C4-2B (cell line): ENCODE results near the gene BTG2.

Experiments used
- H3K27ac ChIP-seq: fragments of 450-650 bp; 2 replicates; pipeline ENCODE4 v1.5.1; 2017
- ZFX ChIP-seq: fragments of 450-650 bp; IDR thresholded peaks from 2 replicates; pipeline ENCODE4 v1.6.1; 2017
- TF ChIP-seq, protein P1 (sequence below): fragments of 450-650 bp; conservative IDR thresholded peaks from 2 replicates; pipeline ENCODE4 v1.5.1; 2017; ENCODE audit warnings: mild to moderate bottlenecking

The BTG2 gene

DNA sequence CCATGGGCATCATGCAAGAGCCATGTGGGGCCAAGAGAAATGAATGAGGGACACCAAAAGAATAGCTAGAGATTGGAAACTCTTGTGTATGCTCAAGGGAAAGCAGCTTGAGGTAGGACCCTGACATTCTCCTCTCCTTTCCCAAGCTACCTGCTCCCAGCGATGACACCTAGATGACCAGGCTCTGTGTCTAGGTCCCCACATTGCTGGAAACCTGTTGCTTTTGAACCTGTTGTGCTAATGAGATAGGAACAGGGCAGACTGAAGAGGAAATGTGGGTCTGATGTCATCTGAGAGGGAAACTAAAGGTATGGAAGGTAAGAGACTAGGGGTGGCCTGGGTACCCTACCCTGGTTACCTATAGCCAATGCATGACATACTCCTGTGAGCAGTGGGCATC, 43.8 kb downstream of the BTG2 start:
- TF ChIP-seq ZFX = no peak
- TF ChIP-seq, protein P1, sequence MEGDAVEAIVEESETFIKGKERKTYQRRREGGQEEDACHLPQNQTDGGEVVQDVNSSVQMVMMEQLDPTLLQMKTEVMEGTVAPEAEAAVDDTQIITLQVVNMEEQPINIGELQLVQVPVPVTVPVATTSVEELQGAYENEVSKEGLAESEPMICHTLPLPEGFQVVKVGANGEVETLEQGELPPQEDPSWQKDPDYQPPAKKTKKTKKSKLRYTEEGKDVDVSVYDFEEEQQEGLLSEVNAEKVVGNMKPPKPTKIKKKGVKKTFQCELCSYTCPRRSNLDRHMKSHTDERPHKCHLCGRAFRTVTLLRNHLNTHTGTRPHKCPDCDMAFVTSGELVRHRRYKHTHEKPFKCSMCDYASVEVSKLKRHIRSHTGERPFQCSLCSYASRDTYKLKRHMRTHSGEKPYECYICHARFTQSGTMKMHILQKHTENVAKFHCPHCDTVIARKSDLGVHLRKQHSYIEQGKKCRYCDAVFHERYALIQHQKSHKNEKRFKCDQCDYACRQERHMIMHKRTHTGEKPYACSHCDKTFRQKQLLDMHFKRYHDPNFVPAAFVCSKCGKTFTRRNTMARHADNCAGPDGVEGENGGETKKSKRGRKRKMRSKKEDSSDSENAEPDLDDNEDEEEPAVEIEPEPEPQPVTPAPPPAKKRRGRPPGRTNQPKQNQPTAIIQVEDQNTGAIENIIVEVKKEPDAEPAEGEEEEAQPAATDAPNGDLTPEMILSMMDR = no peak
- H3K27ac ChIP-seq = no peak overlapping the region

DNA sequence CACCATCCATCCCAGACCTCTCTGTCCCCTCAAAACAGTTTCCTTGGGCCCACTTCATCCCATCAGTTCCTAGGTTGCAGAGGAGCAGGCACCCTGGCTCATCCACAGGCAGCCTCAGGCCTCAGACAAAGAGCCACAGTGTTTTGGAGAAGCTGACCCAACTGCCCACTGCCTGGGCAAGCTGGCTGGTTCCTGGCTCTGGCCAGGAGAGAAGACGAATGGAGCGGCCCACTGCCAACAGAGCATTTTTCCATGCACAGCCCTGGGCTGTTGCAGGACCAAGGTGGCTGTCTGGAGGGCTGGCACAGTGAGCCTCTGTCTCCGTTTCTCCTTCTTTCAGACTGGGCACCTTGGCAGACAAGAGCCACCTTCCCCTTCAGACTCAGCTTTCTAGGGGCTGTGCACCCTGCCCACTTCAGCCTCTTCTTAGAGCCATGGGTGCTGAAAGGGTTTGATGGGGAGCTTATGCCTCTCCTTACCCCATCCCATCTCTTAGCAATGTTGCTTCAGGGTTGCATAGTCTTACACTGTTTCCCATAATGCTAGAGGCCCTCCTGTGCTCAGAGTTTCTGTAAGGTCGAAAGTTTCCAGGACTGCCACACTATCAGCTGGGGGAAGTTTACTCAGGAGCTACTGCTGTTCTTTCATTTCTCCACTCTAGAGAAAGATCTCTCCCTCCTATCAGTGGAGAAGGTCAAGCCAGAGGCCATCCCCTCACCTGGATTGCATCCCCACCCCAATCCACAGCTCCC, 44.6 kb downstream of the BTG2 start:
- TF ChIP-seq ZFX = no peak
- TF ChIP-seq, protein P1 = no peak
- no peak overlapping the region for H3K27ac ChIP-seq

DNA sequence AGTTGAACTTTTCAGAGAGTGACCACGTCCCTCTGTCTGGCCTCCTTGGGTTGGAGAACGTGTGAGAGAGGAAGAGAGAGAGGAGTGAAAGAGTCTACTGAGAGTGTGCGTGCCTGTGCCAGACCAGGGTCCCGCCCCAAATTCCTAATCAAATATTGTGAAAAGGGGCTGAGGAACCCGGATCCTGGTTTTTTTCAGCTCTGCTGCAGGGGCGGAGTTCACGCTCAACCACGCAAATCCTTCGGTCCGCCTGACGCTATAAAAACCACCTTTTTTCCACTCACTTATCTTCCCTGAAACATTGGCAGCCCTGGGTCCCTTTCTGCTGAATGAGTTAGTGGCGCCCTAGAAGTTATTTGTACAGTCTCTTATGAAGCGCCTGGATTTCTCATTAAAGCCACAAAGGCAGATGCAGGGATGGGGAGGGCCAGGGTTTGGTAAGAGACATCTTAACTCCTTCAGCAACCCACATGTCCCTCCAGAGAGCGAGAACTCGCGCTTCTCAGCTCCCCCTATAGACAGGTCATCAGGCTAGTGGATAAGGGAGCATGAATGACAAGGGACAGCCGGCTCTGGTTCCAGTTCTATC, 45.8 kb downstream of the BTG2 start, which contains the start of gene FMOD:
FMOD (minus strand) TSS at position 86 of the 589 bp plus-strand sequence. CDS start 2,852 bp downstream, outside the sequence.
- no peak within 1 kb of the TSS for H3K27ac ChIP-seq
- TF ChIP-seq ZFX = no peak
- TF ChIP-seq, protein P1 = no peak

DNA sequence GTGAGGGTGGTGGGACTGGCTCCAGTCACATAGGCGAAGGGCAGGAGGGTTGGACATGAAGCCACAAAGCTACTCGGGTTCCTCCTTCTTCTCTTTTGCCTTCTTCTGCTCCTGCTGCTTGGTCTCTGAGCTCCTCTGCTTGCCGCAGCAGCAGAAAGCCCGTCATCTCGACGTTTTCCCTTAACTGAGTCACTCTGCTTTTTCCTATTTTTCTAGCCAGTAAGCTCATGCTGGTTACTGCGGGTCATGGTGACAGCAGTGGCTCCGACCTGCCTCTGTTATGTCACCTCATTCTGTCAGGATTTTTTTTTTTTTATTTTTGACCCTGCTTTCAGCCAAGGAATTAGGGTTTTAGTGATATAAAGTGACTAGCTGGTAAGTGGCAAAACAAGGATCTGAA, 48.2 kb downstream of the BTG2 start:
- no peak for TF ChIP-seq ZFX
- TF ChIP-seq, protein P1 = no peak
- no peak overlapping the region for H3K27ac ChIP-seq

DNA sequence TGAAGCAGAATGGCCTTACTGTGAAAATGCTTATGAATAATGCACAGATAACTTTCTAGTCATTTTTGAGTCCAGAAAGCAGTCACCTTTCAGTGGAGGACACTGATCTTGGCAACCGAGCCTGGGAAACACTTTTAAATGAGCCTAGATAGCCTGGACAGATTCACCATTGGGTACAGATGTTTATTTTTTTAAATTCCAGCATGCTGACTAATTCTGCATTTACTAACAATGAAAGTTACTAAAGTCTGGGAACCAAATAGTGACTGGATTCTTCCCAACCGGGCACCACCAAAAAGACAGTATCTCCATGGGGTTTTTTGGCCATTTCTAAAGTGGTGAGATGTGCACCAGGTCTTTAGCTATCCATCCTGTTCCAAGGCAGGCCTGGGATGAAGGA, 48.9 kb downstream of the BTG2 start:
- TF ChIP-seq ZFX = no peak
- TF ChIP-seq, protein P1 = no peak
- no peak overlapping the region for H3K27ac ChIP-seq

DNA sequence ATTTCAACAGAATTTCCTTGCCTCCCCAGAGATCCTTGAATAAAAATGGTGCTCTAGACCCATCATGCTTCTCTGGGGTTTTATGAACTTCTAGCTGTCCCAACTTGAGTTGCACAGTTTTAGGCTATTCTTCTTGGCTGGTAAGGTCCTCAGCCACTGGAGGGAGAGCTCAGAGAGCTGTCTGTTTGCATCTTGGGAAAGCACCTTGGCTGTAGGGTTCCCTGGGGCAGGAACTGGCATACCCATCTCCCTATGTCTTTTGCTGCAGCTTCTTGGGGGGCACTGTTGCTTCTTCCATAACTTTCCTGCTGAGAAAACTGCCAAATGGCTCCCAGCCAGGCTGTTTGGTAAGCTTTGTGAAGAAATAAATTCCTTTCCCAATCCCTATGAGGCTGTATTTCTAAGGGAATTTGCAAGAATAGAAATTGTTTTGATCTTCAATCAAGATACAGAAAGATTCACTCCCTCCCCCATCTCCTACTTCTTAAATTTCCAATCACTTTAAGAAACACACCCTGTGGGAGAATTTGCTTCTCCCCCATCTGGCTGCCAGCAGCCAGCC, 53.8 kb downstream of the BTG2 start:
- TF ChIP-seq, protein P1 = no peak
- TF ChIP-seq ZFX = no peak
- no peak overlapping the region for H3K27ac ChIP-seq
